H4 (cell line): Measurements from ENCODE around the gene CFAP46. TPM values are rescaled to one million over a fixed set of nuclear protein-coding genes. Genes with fewer than 3 reads are reported as not detected.
"Not testable (repeated sequence)": the region's sequence is repeated elsewhere in the genome, so short reads cannot be mapped to it uniquely, and the experiment has no call there.

Experiments
- DNase-seq: peaks from one replicate; pipeline ENCODE4 v3.0.0-alpha.2; 2015; ENCODE audit warnings: low spot score
- total RNA-seq: library from RNA; depleted of rRNA; stranded (reverse); fragments of >200 nt; shearing (Covaris generic); gene quantifications from 2 replicates; pipeline ENCODE4 v1.2.3, GENCODE V29; 2014

Gene CFAP46
- total RNA-seq, 1 experiment from 2014 or later, result 4.8 TPM

DNA sequence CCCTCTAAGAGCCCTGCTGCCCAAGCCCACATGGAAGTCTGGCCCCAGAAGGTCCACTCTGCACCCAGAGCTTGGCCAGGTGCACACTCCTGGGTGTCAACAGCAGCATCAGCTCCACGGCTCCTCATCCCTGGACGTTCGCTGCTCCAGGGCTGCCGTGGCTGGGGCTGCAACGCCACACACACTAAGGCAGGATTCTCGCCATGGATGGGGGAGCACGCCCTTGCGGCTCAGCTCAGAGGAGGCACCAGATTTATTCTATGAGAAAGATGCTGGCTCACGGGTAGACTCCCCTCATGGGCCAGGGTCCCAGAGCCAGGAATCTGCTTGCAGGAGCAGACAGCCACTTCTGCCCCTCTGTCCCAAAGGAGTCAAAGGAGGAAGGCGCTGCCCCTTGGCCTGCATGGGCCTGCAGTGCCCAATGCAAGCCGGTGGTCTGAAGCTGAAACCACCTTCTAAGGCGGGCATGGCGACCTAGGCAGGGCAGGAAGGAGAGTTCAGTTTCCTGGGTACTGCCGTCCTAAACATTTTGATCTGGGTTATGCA, 42.1 kb downstream of the CFAP46 start:
- no peak for DNase-seq

DNA sequence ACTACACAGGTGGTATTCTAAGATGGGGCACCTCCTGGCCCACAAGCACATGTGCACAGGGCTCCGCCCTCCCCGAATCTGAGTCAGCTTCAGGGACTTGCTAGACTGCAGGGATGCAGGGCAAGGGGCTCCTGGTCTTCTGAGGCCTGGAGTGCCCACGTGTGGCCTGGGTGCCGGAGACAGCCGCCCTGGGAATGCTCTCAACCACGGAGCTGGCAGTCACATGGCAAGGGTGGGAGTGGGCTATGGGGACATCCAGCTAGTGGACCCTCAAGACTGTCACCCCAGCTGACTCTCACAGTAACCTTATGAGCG, 42.7 kb downstream of the CFAP46 start:
- DNase-seq, result no peak

DNA sequence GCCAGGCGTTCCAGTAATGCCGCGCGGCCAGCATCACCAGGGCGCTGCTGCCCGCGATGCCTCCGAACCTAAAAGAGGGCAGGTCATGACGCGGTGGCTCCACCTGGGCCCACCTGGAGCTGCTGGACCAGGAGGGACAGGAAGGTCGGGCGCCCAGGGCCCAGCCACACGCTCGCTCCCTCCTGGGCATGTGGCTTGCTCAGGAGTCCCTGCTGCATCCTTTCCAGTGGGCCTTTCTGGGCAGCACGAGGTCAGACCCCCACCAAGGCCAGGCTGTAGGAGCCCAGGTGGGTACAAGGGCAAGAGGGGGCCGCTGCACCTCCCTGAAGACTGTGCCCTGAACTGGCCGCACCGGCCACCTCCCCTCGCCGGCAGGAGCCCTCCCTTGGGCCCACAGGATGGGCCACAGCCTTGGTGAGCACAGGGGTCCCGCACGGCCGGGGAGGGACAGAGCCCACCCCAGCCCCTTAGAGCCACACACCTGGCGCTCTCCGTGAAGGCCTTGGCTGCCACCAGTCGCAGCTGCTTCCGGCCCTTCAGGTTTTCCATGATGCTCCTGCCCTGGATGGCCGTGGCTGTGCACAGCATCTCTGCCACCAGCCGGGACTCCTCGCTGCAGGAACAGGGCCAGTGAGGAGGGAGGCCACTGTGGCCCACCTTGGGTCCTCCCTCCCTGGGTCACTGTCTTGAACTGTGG, 43.2 kb downstream of the CFAP46 start:
- DNase-seq, result no peak

DNA sequence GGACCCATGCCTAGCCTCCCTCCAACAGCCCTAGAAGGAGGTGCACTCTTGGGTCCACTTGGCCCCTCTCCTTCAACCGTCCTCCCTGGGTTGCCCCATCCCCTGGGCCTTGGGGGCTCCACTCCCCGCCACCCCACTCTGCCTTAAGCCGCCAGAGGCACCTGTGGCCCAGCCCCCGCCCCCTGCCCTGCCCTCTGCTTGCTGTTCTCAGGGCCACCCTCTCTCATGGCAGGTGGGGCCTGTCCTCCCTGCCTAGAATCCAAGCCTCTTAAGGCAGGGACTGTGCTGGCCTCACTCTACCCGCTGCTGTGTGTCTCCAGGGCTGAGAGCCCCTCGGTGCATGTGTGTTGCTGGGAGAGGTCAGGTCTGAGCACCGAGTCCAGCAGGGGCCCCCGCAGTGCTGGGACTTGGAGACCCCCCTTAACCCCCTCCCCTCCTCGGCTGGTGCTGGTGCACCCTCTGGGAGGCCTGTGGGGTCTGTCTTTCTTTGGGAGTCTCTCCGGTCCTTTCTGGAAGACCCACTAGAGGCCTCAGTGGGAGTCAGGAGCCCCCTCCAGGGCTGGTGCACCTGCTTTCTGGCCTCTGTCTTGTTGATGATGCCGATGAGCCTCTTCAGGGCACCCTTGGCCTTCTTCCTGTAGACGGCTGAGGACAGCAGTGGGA, 43.8 kb downstream of the CFAP46 start:
- DNase-seq, result no peak

DNA sequence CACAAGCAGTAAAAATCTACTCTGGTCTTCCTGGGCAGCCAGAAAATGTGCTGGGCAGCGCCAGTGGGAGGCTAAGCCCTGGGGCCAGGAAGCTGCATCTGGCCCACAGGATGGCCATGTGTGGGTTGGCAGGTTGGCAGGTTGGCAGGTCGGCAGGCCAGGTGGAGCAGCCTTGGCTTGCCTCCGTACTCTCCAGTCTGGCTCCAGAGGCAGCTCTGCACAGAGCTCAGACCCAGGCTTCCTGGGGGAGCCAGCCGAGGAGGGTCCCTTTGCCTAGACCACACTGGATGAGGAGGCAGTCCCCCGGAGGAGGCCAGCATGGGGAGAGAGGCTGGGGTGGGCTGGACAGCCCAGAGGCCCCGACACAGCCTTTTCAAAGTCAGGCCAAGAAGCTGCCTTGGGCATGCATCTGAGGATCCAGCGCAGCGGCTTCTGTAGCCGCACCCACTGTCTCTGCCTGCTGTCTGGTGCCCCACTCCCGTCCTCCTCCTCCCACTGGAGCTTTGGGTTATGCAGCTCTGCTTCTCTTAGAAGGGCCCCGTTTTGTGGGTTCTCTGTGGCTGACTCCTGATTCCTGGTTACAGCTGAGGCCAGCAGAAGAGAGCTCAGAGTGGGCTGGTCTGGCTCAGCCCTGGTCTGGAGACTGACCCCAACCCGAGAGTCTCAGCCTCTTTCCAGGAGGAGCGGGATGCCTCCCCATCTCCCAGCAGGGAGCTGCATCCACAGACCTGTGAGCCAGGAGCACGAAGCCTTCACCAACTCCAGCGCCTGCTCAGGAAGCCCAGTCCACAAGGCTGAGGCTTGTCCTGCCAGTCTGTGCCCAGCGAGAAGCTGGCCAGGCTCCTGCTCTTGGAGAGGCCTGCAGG, 44.6 kb downstream of the CFAP46 start:
- DNase-seq, result no peak

DNA sequence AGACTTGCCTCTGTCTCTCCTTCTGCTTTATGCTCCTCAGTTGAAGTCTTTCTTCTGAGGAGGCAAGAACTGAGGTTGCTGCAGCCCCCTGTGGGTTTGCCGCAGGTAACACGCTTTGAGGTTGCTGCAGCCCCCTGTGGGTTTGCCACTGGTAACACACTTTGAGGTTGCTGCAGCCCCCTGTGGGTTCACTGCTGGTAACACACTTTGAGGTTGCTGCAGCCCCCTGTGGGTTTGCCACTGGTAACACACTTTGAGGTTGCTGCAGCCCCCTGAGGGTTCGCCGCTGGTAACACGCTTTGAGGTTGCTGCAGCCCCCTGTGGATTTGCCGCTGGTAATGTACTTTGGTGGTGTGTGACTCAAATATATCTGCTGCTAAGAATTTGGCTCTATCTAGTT, 48.6 kb downstream of the CFAP46 start:
- DNase-seq, result not testable (repeated sequence)

DNA sequence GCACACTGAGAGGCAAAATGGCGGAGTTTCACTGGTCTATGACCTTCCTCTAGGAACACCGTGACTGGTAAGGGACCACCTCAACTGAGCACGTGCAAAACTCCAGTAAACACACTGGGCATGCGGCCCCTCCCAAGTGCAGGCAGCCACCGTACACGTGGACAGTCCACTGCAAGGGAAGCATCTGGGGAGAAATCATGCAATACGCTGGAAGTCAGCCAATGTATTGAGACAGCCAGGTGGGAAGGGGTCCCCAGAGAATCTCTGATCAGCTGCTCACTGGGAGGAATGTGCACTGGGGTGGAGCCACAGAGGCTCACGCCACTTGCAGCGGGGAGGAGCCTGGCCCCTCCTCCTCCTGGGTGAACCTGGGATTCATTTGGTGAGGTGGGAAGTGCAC, 49.3 kb downstream of the CFAP46 start:
- no peak for DNase-seq

DNA sequence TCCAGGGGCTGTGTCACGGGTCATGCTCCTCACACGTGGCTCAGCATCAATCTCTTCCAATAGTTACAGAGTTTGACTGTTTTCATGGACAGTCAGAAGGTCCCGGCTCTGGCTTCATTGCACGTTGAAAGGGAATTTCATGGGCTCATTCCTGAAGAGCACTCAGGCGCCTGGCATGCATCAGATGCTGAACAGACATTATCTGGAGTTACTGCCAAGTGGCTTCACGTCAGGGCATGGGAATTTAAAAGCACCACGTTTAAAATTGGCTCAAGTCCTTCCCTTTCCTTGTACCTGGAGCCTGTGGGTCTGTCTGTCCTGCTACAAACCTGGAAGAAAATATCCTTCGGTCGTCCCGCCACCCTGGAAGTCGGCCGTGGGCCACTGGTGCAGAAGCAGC, 50.4 kb downstream of the CFAP46 start:
- DNase-seq, result no peak

DNA sequence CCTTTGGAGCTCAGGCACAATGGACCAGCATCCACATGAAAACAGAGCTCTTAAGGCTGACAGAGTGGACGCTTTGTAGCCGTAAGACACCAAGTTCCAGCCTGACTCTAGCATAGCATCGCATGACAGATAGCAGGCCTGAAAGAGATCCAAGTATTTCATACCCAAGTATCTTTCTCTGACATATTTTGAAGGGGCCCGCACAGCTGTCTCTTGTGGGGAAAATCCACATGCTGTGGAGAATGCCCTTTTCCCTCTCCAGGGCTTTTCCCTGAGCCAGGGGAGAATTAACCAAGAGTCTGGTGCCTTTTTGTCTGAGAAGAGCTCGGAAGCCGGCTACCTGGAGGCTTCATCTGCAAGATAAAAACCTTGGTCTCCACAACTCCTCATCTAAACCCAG, 51.0 kb downstream of the CFAP46 start:
- no peak for DNase-seq

DNA sequence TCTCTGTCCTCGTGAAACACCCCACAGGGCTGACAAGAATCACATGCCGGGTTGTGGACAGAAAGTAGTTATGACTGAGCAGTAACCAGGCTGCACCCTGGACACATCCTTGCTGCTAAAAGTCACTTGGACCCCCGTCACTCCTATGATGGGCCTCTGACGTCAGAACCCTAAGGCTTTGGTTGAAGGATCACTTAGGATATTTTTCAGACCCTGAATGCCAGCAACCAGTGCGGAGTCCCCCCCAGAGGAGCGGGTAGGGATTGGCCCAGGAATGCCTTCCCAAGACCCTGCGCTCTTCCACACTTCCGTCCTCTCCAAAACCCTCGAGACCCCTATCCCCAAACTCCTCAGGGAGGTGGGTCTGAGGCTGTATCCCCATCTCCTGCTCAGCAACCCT, 52.1 kb downstream of the CFAP46 start:
- DNase-seq, result no peak

DNA sequence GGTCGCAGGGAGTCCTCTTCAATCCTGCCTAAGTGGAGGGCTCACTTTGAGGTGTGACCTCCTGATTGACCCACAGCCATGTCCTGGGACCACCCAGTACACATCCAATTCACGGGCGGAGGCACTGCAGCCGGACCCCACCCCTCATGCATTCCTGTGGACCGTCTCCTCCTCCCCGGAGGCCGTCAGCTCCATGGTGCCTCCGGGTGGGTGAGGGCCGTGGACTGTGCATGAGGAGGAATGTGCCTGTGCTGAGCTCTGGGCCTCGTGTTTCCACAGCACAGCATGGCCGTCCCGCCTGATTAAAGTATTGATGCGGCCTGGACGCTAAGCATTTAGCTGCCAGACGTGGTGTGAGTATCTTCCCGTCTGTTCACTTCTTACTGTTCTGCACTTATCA, 52.8 kb downstream of the CFAP46 start:
- DNase-seq, result no peak

DNA sequence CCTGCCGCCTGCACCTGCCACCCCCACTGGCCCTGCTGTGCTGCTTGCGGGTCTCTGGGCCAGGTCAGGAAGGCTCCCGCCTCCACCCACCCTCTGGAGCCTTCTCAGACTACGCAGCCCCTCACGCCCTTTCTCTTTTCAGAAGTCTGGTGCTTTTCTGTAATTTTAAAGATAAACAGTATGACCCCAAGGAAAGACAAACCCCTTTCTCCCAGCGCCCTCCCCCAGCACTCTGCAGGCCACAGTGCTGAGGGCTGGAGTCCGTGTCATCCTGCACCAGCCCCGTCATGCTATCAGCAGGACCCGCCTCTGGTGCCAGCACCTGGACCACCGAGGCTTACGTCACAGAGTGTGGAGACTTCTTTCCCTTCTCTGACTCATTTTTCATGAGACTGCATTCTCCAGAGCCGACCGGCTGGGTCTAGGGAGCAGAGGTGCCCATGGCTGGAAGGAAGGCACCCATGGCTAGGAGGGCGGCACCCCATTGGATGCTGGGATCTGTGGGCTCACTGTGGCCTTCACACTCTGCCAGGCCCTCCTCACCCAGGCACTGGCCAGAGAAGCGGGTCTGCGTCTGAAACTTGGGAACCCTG, 53.4 kb downstream of the CFAP46 start:
- DNase-seq, result peak; percentile 14

DNA sequence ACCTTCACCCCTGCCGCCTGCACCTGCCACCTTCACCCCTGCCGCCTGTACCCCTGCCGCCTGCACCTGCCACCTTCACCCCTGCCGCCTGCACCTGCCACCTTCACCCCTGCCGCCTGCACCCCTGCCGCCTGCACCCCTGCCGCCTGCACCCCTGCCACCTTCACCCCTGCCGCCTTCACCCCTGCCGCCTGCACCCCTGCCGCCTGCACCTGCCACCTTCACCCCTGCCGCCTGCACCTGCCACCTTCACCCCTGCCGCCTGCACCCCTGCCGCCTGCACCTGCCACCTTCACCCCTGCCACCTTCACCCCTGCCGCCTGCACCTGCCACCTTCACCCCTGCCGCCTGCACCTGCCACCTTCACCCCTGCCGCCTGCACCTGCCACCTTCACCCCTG, 53.9 kb downstream of the CFAP46 start:
- not testable (repeated sequence) for DNase-seq

DNA sequence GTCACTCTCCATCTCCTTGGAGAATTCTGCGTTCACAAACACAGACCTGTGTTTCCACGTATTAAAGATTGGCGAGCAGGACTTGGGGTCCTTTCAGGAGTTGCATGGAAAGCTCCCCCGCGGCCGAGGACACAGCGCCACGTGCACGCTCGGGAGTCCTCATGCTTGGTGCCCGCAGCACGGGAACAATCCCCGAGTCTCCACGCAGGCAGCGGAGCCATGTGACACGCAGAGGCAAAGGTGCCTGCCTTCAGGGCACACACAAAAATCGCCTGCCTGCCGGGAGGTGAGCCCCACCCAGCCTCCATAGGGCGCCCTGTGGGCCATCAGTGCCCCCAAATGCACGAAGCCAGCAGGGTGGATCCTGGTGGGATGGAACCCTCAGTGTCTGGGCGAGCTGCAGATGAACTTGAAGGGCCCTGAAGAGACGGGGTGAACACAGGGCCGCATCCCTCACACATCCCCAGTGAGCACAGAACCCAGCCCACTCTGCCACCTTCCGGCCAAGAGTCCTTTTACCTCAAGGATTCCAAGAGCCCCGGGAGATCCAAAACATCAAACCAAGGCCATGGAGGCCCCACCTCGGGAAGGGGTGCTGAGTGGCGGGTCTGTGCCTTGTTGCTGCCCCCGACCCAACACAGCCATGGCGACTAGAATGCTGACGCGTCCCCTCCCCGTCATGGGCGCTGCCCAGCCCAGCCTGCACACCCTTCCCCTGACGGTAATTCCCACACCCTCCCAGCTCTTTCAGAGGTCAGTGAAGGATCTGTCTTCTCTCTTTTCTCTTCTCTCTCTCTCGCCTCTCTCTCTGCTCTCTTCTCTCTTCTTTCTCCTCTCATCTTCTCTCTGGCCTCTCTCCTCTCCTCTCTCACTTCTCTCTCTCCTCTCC, 55.9 kb downstream of the CFAP46 start:
- DNase-seq, result no peak

DNA sequence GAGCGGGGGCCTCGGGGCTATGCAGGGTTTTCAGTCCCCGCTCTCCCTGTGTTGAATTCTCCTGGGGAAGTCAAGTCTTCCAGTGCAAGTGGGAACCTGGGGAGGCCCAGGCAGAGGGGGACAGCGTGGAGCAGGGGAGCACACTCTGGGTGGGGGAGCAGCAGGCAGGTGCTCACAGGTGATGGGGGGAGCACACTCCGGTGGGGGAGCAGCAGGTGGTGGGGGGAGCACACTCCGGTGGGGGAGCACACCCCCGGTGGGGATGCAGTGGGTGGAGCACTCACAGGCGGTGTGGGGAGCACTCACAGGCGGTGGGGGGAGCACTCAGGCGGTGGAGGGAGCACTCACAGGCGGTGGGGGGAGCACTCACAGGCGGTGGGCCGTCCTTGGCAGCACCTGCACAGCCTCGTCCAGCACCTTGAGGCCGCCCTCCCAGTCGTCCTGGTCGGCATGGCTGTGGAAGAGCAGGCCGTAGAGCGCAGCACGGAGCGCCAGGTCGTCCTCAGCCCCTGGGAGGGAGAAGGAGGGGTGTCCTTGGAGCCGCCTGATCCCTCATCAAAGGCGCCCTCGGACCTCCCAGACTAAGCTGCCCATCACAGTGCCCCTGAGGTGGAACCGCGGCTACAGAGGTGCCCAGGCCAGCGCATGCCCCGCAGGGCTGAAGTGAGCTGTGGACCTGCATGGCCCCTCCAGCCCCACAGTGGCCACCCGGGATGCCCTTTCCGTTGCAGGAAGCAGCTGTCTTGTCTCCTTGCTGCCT, 56.7 kb downstream of the CFAP46 start:
- no peak for DNase-seq

DNA sequence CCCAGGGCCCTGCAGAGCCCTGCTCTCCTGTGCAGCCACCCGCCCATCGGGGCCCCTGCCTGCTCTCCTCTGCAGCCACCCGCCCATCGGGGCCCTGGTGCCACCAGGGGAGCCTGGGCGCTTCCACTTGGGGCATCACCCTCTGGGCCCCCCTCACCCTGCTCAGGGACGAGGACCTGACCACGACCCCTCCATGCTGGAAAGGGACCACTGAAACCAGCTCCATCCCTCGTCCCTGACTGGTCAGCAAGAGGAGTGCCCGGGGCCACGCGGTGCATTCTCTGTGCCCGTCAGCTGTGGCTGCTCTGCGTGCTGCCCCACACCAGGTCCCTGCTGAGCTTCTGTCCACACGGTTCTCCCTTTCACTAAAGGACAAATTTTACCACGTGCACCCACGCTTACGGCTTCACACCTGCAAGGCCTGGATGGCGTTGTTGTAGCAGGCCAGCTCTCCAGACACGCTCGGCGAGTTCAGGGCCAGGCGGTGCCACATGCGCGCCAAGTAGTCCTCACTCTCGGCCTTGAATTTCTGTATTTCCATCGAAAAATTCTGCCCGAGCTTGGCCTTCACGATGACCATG, 57.6 kb downstream of the CFAP46 start:
- DNase-seq, result no peak

DNA sequence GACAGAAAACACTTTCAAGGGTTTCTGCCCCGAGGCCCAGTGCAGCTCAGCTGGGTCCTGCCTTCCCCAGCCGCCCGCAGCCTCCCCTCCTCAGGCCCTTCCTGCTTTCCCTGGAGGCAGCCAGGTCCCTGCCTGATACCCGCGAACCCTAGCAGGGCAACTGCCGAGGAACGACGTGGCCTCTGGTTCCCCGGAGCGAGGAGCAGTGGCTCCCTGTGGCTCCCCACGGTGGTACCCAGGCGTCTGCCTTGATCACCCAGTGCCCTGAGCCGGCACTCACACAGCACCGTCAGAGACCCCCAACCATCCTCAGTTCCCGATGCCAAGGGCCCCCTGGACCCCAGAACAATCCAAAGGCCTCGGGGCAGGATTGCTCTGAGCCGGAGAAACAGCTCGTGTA, 58.3 kb downstream of the CFAP46 start:
- DNase-seq, result no peak

DNA sequence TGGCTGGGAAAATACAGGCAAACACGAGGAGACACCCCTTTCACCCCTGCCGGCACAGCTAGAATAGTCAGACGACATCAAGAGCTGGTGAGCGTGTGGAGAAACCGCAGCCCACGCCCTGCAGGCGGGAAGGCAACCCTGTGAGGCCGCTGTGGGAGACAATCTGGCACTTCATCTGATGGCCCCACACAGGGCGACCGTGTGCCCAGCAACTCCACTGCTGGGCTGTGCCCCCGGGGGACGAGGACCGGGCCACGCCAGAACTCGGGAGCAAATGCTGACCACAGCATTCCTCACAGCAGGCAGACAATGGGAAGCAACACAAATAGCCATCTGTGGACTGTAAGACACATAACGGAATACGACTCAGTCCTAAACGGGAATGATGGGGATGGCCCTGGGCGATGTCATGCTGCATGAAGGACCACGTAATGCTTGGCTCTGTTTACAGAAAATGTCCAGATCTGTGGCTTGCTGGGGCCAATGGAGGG, 58.9 kb downstream of the CFAP46 start:
- no peak for DNase-seq

DNA sequence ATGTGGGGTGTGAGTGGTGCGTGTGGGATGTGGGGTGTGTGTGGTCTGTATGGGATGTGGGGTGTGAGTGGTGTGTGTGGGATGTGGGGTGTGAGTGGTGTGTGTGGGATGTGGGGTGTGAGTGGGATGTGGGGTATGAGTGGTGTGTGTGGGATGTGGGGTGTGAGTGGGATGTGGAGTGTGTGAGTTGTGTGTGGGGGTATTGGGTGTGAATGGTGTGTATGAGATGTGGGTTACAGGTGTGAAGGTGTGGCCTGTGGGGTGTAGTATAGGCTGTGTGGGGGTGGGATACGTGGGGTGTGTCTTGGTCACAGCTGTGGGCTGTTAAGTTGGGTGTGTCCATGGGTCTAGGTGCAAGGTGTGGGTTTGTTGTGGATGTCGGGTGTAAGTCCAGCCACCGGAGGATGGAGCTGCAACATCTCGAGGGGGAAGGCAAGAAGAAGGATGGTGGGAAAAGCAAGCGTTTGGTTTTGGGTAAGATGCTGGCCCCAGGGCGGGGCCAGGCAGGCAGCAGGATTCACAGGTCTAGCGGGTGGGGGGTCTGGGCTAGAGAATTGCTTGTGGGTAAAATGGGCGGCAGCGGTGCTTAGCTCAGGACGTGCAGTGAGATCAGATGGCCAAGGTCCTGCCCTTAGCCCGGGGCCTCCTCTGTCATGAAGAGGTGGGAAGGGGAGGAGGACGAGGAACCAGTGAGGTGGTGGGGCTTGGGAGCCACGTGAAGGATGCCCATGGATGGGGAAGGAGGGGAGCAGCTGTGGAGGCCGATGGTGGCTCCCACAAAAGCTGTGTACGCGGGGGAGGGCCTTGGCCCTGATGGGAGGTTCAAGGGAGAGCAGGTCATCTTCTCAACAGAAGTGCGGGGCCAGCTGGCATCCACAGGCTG, 60.1 kb downstream of the CFAP46 start:
- no peak for DNase-seq
